HEK293T (cell line): ENCODE measurements around the gene CHD6.

ENCODE experiments used
- BHLHE40 ChIP-seq: fragments of 450-650 bp; IDR thresholded peaks from 2 replicates; pipeline ENCODE4 v1.6.1; 2016; ENCODE audit warnings: mild to moderate bottlenecking, moderate library complexity, borderline replicate concordance
- ELF4 ChIP-seq: fragments of 450-650 bp; IDR thresholded peaks from 2 replicates; pipeline ENCODE4 v1.6.1; 2017; ENCODE audit warnings: antibody characterized with exemption
- FOXM1 ChIP-seq: fragments of 450-650 bp; IDR thresholded peaks from 2 replicates; pipeline ENCODE4 v1.6.1; 2017; ENCODE audit warnings: mild to moderate bottlenecking, borderline replicate concordance
- HDGF ChIP-seq: fragments of 450-650 bp; IDR thresholded peaks from 2 replicates; pipeline ENCODE4 v1.6.1; 2017; ENCODE audit warnings: antibody characterized with exemption, borderline replicate concordance
- SP1 ChIP-seq: fragments of 450-650 bp; IDR thresholded peaks from 2 replicates; pipeline ENCODE4 v1.6.1; 2017

GRCh38 chr20:41664584-41664983 is 46.4 kb upstream of the CHD6 start:
- TF ChIP-seq HDGF (no peak), SP1 (no peak), ELF4 (no peak), BHLHE40 (no peak), FOXM1 (no peak)
